Lower lobe of right lung (tissue), 2 donors: ENCODE results near the gene KIF22. TPM values are rescaled to one million over a fixed set of nuclear protein-coding genes. Genes with fewer than 3 reads are reported as not detected.

ENCODE experiments used
- ATAC-seq, 2 donors: fragments of 200-7000 bp; cut with Tn5 transposase; one replicate each; pipeline ENCODE4 v1.9.1; 2020 to 2022; ENCODE audit warnings: mild to moderate bottlenecking in 2 of 2, moderate library complexity in 2 of 2
- DNase-seq: peaks from one replicate; pipeline ENCODE4 v3.0.0-alpha.2; 2020
- H3K27ac ChIP-seq: fragments of 200-600 bp; one replicate; pipeline ENCODE4 v1.8.0; 2022
- H3K27me3 ChIP-seq: fragments of 200-600 bp; one replicate; pipeline ENCODE4 v1.8.0; 2022; ENCODE audit warnings: low read depth
- H3K36me3 ChIP-seq: fragments of 200-600 bp; one replicate; pipeline ENCODE4 v1.8.0; 2022; ENCODE audit warnings: mild to moderate bottlenecking
- H3K4me1 ChIP-seq: fragments of 200-600 bp; one replicate; pipeline ENCODE4 v1.8.0; 2022
- H3K4me3 ChIP-seq: fragments of 200-600 bp; one replicate; pipeline ENCODE4 v1.8.0; 2022; ENCODE audit warnings: mild to moderate bottlenecking
- H3K9me3 ChIP-seq: fragments of 200-600 bp; one replicate; pipeline ENCODE4 v1.8.0; 2022
- CTCF ChIP-seq: fragments of 200-600 bp; IDR thresholded peaks from one replicate; pipeline ENCODE4 v1.8.0; 2022; ENCODE audit warnings: antibody characterized with exemption, mild to moderate bottlenecking
- intact Hi-C: fragments of 100-400 bp; cut with DNase I; formaldehyde crosslinking; loops from one replicate; pipeline ENCODE4 v1.11.0; 2022
- total RNA-seq: library from RNA; stranded (reverse); fragmentation: NEBNext Ultra II Directional; extraction: Animal tissue kit (Norgen Biotek cat#: 25700); gene quantifications from one replicate; pipeline ENCODE4 v1.2.1, GENCODE V29; 2021
- donor health status: DM: no; HTN: yes; CAD: no; lungs with severe emphysema.

Gene KIF22
- total RNA-seq, 1 donor from 2014 or later, result 21.8 TPM

- peaks cover 23% of the 10 kb centered on the region for H3K4me1 ChIP-seq
- H3K27me3 ChIP-seq, result no peaks in the 10 kb centered on the region
- TF ChIP-seq CTCF, result no peak
- no peak for DNase-seq
- intact Hi-C loops, result no loop called here
- H3K9me3 ChIP-seq, result no peaks in the 10 kb centered on the region
- H3K27ac ChIP-seq, result peak overlapping the region; percentile 11
- peaks cover 41% of the 10 kb centered on the region for H3K36me3 ChIP-seq
- peak; percentile 36 to 49 for ATAC-seq
- H3K4me3 ChIP-seq, result no peak overlapping the region
These were observed 59.0 kb downstream of the KIF22 start for GRCh38 chr16:29849505-29849904.

- Histone ChIP-seq H3K36me3 (peaks cover 26% of the 10 kb centered on the region), H3K4me1 (peaks cover 14% of the 10 kb centered on the region), H3K27ac (no peak overlapping the region), H3K4me3 (no peak overlapping the region), H3K27me3 (no peaks in the 10 kb centered on the region), H3K9me3 (no peaks in the 10 kb centered on the region)
- no peak for TF ChIP-seq CTCF
- DNase-seq (no peak), ATAC-seq (no peak)
- intact Hi-C loops, result no loop called here
These were observed 60.4 kb downstream of the KIF22 start for GRCh38 chr16:29850998-29851397.

GRCh38 chr16:29852654-29853053 lies 62.1 kb downstream of the KIF22 start:
- ATAC-seq, result peak; percentile 13 to 33
- DNase-seq, result no peak

GRCh38 chr16:29854520-29855100 lies 64.1 kb downstream of the KIF22 start:
- TF ChIP-seq CTCF, result no peak
- H3K36me3 ChIP-seq, result peaks cover 15% of the 10 kb centered on the region
- H3K27me3 ChIP-seq, result no peaks in the 10 kb centered on the region
- H3K4me3 ChIP-seq, result no peak overlapping the region
- ATAC-seq (no peak), DNase-seq (no peak)
- H3K4me1 ChIP-seq, result no peaks in the 10 kb centered on the region
- H3K9me3 ChIP-seq, result no peaks in the 10 kb centered on the region
- no peak overlapping the region for H3K27ac ChIP-seq
- intact Hi-C loops, result no loop called here

More at GRCh38 chr16:29852654-29853053, 62.1 kb downstream of the KIF22 start:
- TF ChIP-seq CTCF, result no peak
- Histone ChIP-seq H3K36me3 (peaks cover 9% of the 10 kb centered on the region), H3K9me3 (no peaks in the 10 kb centered on the region), H3K27ac (peak overlapping the region; percentile 19), H3K27me3 (no peaks in the 10 kb centered on the region), H3K4me3 (no peak overlapping the region), H3K4me1 (peaks cover 14% of the 10 kb centered on the region)
- intact Hi-C loops, result no loop called here

Other genes with a start within 250 kb of the KIF22 start
- gene SPN, start 127.5 kb upstream of the KIF22 start, total RNA-seq, result 109 TPM
- 11.0 TPM for gene QPRT, start 111.6 kb upstream of the KIF22 start, total RNA-seq
- gene C16orf54, start 44.8 kb upstream of the KIF22 start, total RNA-seq, result 11.2 TPM
- gene ZG16, start 12.5 kb upstream of the KIF22 start, total RNA-seq, result not detected
- gene MAZ, start 15.8 kb downstream of the KIF22 start, total RNA-seq, result 169 TPM
- 3.2 TPM for gene PRRT2, start 21.4 kb downstream of the KIF22 start, total RNA-seq
- gene PAGR1, start 25.4 kb downstream of the KIF22 start, total RNA-seq, result 18.1 TPM
- gene MVP, start 29.7 kb downstream of the KIF22 start, total RNA-seq, result 248 TPM
- 75.4 TPM for gene CDIPT, start 72.5 kb downstream of the KIF22 start, total RNA-seq
- 10.7 TPM for gene SEZ6L2, start 108.8 kb downstream of the KIF22 start, total RNA-seq
- 1.6 TPM for gene ASPHD1, start 109.7 kb downstream of the KIF22 start, total RNA-seq
- gene KCTD13, start 135.5 kb downstream of the KIF22 start, total RNA-seq, result 22.3 TPM
- gene TMEM219, start 171.3 kb downstream of the KIF22 start, total RNA-seq, result 148 TPM
- gene TAOK2, start 183.1 kb downstream of the KIF22 start, total RNA-seq, result 66.2 TPM
- 22.1 TPM for gene HIRIP3, start 204.9 kb downstream of the KIF22 start, total RNA-seq
- gene INO80E, start 205.5 kb downstream of the KIF22 start, total RNA-seq, result 58.4 TPM
- 6.4 TPM for gene DOC2A, start 220.3 kb downstream of the KIF22 start, total RNA-seq
- gene C16orf92, start 232.4 kb downstream of the KIF22 start, total RNA-seq, result not detected
- gene TLCD3B, start 240.5 kb downstream of the KIF22 start, total RNA-seq, result not detected